ENCODE results near the gene CDK4.

CDK4 gene

DNA sequence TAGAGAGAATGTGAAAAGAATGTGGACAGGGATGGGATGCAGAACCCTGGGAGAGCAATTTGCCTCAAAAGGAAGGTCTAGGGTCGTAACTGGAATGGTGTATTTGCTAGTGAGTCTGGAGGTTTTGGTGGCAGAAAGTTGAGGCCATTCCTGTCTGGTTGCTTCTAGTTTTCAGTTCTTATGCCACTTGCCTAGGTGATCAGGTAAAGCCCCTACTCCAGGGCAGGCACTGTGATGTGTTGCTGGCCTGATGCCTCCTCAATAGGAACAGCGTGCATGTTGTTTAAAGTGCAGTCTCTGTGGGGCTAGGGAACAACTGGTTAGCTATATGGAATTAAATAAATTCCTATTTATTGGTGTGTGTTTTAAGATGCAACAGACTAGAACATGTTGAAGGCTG is 51.8 kb downstream of the CDK4 start:
- DNase-seq (ENCODE audit: low spot score) = no peak

GRCh38 chr12:57698414-57698813 is 53.7 kb downstream of the CDK4 start:
- DNase-seq (ENCODE audit: low spot score) = no peak
